Measurements from ENCODE around the gene RMDN2. TPM values are rescaled to one million over a fixed set of nuclear protein-coding genes. Genes with fewer than 3 reads are reported as not detected.
"Not testable (repeated sequence)": the region's sequence is repeated elsewhere in the genome, so short reads cannot be mapped to it uniquely, and the experiment has no call there.

RMDN2 gene
- polyA plus RNA-seq, 1 experiment, result 5.7 TPM

DNA sequence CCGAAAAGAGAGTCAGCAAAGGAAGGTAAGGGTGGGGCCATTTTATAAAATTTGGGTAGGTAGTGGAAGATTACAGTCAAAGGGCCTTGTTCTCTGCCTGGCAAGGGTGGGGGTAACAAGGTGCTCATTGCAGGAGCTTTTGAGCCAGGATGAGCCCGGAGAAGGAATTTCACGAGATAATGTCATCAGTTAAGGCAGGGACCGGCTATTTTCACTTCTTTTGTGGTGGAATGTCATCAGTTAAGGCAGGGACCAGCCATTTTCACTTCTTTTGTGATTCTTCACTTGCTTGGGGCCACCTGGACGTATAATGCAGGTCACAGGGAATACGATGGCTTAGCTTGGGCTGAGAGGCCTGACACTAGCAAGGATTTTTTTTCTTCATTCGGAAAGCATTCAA lies 92.7 kb downstream of the RMDN2 start:
- ChIA-PET POLR2A (no interaction called here), CTCF (no interaction called here)
- TF ChIP-seq, protein P1, sequence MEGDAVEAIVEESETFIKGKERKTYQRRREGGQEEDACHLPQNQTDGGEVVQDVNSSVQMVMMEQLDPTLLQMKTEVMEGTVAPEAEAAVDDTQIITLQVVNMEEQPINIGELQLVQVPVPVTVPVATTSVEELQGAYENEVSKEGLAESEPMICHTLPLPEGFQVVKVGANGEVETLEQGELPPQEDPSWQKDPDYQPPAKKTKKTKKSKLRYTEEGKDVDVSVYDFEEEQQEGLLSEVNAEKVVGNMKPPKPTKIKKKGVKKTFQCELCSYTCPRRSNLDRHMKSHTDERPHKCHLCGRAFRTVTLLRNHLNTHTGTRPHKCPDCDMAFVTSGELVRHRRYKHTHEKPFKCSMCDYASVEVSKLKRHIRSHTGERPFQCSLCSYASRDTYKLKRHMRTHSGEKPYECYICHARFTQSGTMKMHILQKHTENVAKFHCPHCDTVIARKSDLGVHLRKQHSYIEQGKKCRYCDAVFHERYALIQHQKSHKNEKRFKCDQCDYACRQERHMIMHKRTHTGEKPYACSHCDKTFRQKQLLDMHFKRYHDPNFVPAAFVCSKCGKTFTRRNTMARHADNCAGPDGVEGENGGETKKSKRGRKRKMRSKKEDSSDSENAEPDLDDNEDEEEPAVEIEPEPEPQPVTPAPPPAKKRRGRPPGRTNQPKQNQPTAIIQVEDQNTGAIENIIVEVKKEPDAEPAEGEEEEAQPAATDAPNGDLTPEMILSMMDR (IDR thresholded peaks at IDR 0.05; ENCODE audit: low read depth, low read length), result no peak

GRCh38 chr2:38020359-38021069 lies 95.4 kb downstream of the RMDN2 start:
- H3K27me3 ChIP-seq (ENCODE audit: control insufficient read depth, insufficient read depth, low read length); CTCF ChIA-PET; H3K27ac ChIP-seq (ENCODE audit: low read depth, low read length); DNase-seq (ENCODE audit: low read depth, low spot score); POLR2A ChIA-PET; H3K9me3 ChIP-seq (ENCODE audit: control insufficient read depth, insufficient read depth, low read length); H3K4me3 ChIP-seq (ENCODE audit: low read depth, low read length): not testable (repeated sequence)

More for the DNA sequence above, 92.7 kb downstream of the RMDN2 start:
- no peak overlapping the region for H3K4me3 ChIP-seq (ENCODE audit: low read depth, low read length)
- no peak for DNase-seq (ENCODE audit: low read depth, low spot score)
- H3K9me3 ChIP-seq (ENCODE audit: control insufficient read depth, insufficient read depth, low read length), result peaks cover 3% of the 10 kb centered on the region; the same call in 1 of the 2 replicates
- no peaks in the 10 kb centered on the region for H3K27me3 ChIP-seq (ENCODE audit: control insufficient read depth, insufficient read depth, low read length)
- no peak overlapping the region for H3K27ac ChIP-seq (ENCODE audit: low read depth, low read length)

GRCh38 chr2:38021589-38021988 lies 96.5 kb downstream of the RMDN2 start:
- POLR2A ChIA-PET, result no interaction called here
- TF ChIP-seq, protein P1 (IDR thresholded peaks at IDR 0.05; ENCODE audit: low read depth, low read length), result no peak
- DNase-seq (ENCODE audit: low read depth, low spot score), result no peak
- Histone ChIP-seq H3K27ac (ENCODE audit: low read depth, low read length) (no peak overlapping the region), H3K9me3 (ENCODE audit: control insufficient read depth, insufficient read depth, low read length) (peaks cover 3% of the 10 kb centered on the region; the same call in 1 of the 2 replicates), H3K4me3 (ENCODE audit: low read depth, low read length) (no peak overlapping the region), H3K27me3 (ENCODE audit: control insufficient read depth, insufficient read depth, low read length) (peaks cover 2% of the 10 kb centered on the region)
- CTCF ChIA-PET, result no interaction called here

DNA sequence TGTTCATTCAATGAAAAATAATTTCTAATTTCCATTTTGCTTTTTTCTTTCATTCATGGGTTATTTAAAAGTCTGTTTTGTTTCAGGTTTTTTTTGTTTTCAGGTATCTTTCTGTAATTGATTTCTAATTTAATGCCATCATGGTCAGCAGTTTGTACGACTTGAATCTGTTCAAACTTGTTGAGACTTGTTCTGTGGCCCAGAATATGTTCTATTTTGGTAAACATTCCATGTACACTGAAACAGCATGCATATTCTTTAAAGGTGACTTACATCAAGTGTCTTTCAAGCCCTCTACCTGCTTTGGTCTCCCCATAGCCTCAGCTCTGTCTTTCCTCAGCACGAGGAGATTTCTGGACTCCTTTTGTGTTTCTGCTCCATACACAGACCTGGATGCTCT lies 101.8 kb downstream of the RMDN2 start:
- no peaks in the 10 kb centered on the region for H3K9me3 ChIP-seq (ENCODE audit: control insufficient read depth, insufficient read depth, low read length)
- POLR2A ChIA-PET, result no interaction called here
- H3K27me3 ChIP-seq (ENCODE audit: control insufficient read depth, insufficient read depth, low read length), result peaks cover 8% of the 10 kb centered on the region
- CTCF ChIA-PET, result no interaction called here
- H3K4me3 ChIP-seq (ENCODE audit: low read depth, low read length), result no peak overlapping the region
- no peak for DNase-seq (ENCODE audit: low read depth, low spot score)
- TF ChIP-seq, protein P1 (IDR thresholded peaks at IDR 0.05; ENCODE audit: low read depth, low read length), result no peak
- H3K27ac ChIP-seq (ENCODE audit: low read depth, low read length), result no peak overlapping the region

GRCh38 chr2:38028829-38029228 lies 103.7 kb downstream of the RMDN2 start:
- ChIA-PET POLR2A (no interaction called here), CTCF (interaction anchor here (0.6 to 1.4 kb wide), 2 partner anchors 16 to 331 kb away, joined by 3 to 4 read pairs; no protein-coding TSS in a partner anchor)
- Histone ChIP-seq H3K9me3 (ENCODE audit: control insufficient read depth, insufficient read depth, low read length) (no peaks in the 10 kb centered on the region), H3K27ac (ENCODE audit: low read depth, low read length) (no peak overlapping the region), H3K27me3 (ENCODE audit: control insufficient read depth, insufficient read depth, low read length) (peaks cover 8% of the 10 kb centered on the region), H3K4me3 (ENCODE audit: low read depth, low read length) (no peak overlapping the region)
- TF ChIP-seq, protein P1 (IDR thresholded peaks at IDR 0.05; ENCODE audit: low read depth, low read length), result no peak
- no peak for DNase-seq (ENCODE audit: low read depth, low spot score)

Measured in AG04450 (cell line).